Measurements from ENCODE around the gene PITX3.

GRCh38 chr10:102235598-102235920 is 5.8 kb downstream of the PITX3 start:
- no peak for TF ChIP-seq POLR2AphosphoS5 (IDR thresholded peaks at IDR 0.05; ENCODE audit: low read depth, low read length)
- no peak for TF ChIP-seq REST (IDR thresholded peaks at IDR 0.05; ENCODE audit: insufficient read depth in 1 of 2, low read depth in 2 of 2, low read length in 2 of 2)

Data from PFSK-1 (cell line).